ENCODE results near the gene CD274. TPM values are rescaled to one million over a fixed set of nuclear protein-coding genes. Genes with fewer than 3 reads are reported as not detected.

Gene CD274
- total RNA-seq, 1 experiment from 2014 or later, result 2.5 TPM

- no peak overlapping the region for H3K4me3 ChIP-seq (replicated peaks in 1 of 2; ENCODE audit: low read depth in 1 of 2, low read length in 2 of 2)
- H3K27me3 ChIP-seq (ENCODE audit: insufficient read depth, low read length), result no peaks in the 10 kb centered on the region
- H3K27ac ChIP-seq (ENCODE audit: low read depth, low read length), result no peak overlapping the region
- RAD21 ChIA-PET (ENCODE audit: low non-redundant PET in 1 of 2, low total read pairs in 2 of 2, uncharacterized antibody in 2 of 2, unreplicated experiment in 2 of 2), result no interaction called here
- no peak for ATAC-seq
- no peak for DNase-seq (ENCODE audit: low read depth, low spot score)
- BruUV-seq (replicated peaks), result no TSS peak
- no peaks in the 10 kb centered on the region for H3K4me1 ChIP-seq (ENCODE audit: control insufficient read depth in 1 of 2, insufficient read depth in 2 of 2, low read length in 2 of 2)
- no peaks in the 10 kb centered on the region for H3K36me3 ChIP-seq (ENCODE audit: control insufficient read depth in 1 of 2, insufficient read depth in 2 of 2, low read length in 2 of 2)
- no peak overlapping the region for H2AFZ ChIP-seq (ENCODE audit: low read depth, low read length, poor library complexity, severe bottlenecking)
- H3K9me2 ChIP-seq (ENCODE audit: insufficient read depth), result no peaks in the 10 kb centered on the region
- H3K9ac ChIP-seq (ENCODE audit: low read length), result no peak overlapping the region
- H3K79me2 ChIP-seq (ENCODE audit: insufficient read depth, low read length), result no peaks in the 10 kb centered on the region
- intact Hi-C loops (cut with micrococcal nuclease), result no loop called here
- no peak overlapping the region for H3K4me2 ChIP-seq (ENCODE audit: low read length)
- CTCF ChIA-PET, result interaction anchor here (1.1 to 1.6 kb wide), 2 partner anchors 16 to 24 kb away, joined by 3 read pairs; partner anchors contain the start of gene CD274
- POLR2A ChIA-PET, result no interaction called here
- TF ChIP-seq CEBPB (IDR thresholded peaks at IDR 0.05; ENCODE audit: low read depth) (no peak), MAX (IDR thresholded peaks at IDR 0.05) (no peak), ELF1 (IDR thresholded peaks at IDR 0.05; ENCODE audit: borderline replicate concordance, low read depth) (no peak), YY1 (IDR thresholded peaks at IDR 0.05; ENCODE audit: extremely low read depth, insufficient replicate concordance, low read depth, low read length) (no peak), REST (IDR thresholded peaks at IDR 0.05; ENCODE audit: low read depth) (no peak), SRF (IDR thresholded peaks at IDR 0.05; ENCODE audit: low read depth) (no peak), CBX3 (IDR thresholded peaks at IDR 0.05; ENCODE audit: low read depth) (no peak), SIN3A (IDR thresholded peaks at IDR 0.05; ENCODE audit: low read depth) (no peak), POLR2AphosphoS5 (IDR thresholded peaks at IDR 0.05; ENCODE audit: low read depth, low read length) (no peak), CTCF (IDR thresholded peaks at IDR 0.05 in 2 of 3, conservative IDR thresholded peaks at IDR 0.05 in 1 of 3; ENCODE audit: borderline replicate concordance in 1 of 3, insufficient read depth in 1 of 3, low read depth in 2 of 3, low read length in 2 of 3) (no peak), POLR2A (IDR thresholded peaks at IDR 0.05; ENCODE audit: borderline replicate concordance, extremely low read depth, insufficient read depth, insufficient read length) (no peak), ZNF274 (IDR thresholded peaks at IDR 0.05; ENCODE audit: low read depth, low read length) (no peak)
- TF ChIP-seq, protein P1, sequence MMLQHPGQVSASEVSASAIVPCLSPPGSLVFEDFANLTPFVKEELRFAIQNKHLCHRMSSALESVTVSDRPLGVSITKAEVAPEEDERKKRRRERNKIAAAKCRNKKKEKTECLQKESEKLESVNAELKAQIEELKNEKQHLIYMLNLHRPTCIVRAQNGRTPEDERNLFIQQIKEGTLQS (IDR thresholded peaks at IDR 0.05), result no peak
- H3K9me3 ChIP-seq (ENCODE audit: control insufficient read depth in 1 of 2, insufficient read depth in 1 of 2, low read depth in 1 of 2, low read length in 2 of 2), result no peaks in the 10 kb centered on the region
- H4K20me1 ChIP-seq (ENCODE audit: insufficient read depth), result no peaks in the 10 kb centered on the region
Measured at GRCh38 chr9:5466005-5466404, 15.7 kb downstream of the CD274 start.
